Measurements from ENCODE around the gene FOXK1. TPM values are rescaled to one million over a fixed set of nuclear protein-coding genes. Genes with fewer than 3 reads are reported as not detected.

Gene FOXK1
- polyA plus RNA-seq, 3 donors: 0.33 to 16.8 (median 0.76) TPM

DNA sequence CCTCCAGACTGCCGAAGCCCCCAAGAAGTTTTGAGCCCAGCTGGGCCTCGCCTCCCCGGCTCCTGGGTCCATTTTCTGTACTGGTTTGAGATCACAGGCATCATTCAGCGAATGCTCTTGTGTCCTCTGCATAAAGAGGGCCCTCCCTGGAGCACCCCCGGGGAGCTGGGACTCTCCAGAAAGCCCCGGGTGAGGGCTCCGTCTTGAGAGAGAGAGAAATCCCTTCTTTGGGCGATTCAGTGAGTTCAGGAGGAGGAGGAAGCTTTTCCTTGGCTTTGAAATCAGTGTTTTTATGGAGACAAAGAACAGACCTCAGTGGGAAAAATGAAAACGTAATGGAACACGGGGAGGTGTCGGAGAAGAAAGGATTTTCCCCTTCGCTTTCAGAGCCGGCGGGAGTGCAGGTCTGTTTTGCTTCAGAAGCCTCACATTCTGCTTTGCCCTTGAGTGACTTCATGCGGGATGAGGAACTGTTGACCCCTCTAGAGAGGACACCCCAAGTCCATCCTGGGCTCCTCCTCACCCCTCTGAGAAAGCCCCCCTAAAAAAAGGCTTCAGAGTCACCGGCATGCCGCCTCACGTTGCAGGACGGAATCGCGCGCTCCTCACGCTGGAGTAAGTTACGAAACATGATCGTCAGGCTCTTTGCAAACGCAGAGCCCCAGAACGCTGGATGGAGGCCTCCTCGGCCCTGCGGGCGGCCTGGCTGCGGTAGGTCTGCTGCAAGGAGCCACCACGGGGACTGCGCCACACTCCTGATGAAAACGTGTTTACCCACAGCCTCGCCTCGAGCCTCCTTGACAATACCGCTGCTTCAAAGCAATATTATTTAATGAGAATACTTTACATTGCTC is 84.8 kb downstream of the FOXK1 start:
- Histone ChIP-seq H3K79me2 (ENCODE audit: insufficient read depth, low read length) (no peaks in the 10 kb centered on the region), H3K4me1 (ENCODE audit: control insufficient read depth in 1 of 2, insufficient read depth in 2 of 2, low read length in 2 of 2) (no peaks in the 10 kb centered on the region), H3K36me3 (replicated peaks in 1 of 2; ENCODE audit: control insufficient read depth in 1 of 2, insufficient read depth in 2 of 2, low read length in 2 of 2) (peaks cover 33 to 55% of the 10 kb centered on the region in 2 donors), H3K4me3 (replicated peaks in 1 of 3; ENCODE audit: low read depth in 2 of 3, low read length in 3 of 3) (no peak overlapping the region), H3K9ac (ENCODE audit: insufficient read depth, low read length, poor library complexity, severe bottlenecking) (no peak overlapping the region), H3K4me2 (replicated peaks; ENCODE audit: extremely low read depth, low read length, poor library complexity, severe bottlenecking) (no peak overlapping the region), H3K27ac (ENCODE audit: low read depth in 1 of 2, low read length in 2 of 2) (no peak overlapping the region), H3K9me3 (replicated peaks in 1 of 2; ENCODE audit: control insufficient read depth in 1 of 2, insufficient read depth in 1 of 2, low read length in 2 of 2) (no peaks in the 10 kb centered on the region), H3K27me3 (ENCODE audit: control insufficient read depth in 2 of 2, insufficient read depth in 2 of 2, low read length in 2 of 2) (no peaks in the 10 kb centered on the region), H4K20me1 (ENCODE audit: insufficient read depth, low read length) (peaks cover 18% of the 10 kb centered on the region), H2AFZ (ENCODE audit: insufficient read depth, low read depth, low read length, poor library complexity, severe bottlenecking) (no peak overlapping the region)
- TF ChIP-seq, protein P1, sequence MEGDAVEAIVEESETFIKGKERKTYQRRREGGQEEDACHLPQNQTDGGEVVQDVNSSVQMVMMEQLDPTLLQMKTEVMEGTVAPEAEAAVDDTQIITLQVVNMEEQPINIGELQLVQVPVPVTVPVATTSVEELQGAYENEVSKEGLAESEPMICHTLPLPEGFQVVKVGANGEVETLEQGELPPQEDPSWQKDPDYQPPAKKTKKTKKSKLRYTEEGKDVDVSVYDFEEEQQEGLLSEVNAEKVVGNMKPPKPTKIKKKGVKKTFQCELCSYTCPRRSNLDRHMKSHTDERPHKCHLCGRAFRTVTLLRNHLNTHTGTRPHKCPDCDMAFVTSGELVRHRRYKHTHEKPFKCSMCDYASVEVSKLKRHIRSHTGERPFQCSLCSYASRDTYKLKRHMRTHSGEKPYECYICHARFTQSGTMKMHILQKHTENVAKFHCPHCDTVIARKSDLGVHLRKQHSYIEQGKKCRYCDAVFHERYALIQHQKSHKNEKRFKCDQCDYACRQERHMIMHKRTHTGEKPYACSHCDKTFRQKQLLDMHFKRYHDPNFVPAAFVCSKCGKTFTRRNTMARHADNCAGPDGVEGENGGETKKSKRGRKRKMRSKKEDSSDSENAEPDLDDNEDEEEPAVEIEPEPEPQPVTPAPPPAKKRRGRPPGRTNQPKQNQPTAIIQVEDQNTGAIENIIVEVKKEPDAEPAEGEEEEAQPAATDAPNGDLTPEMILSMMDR (IDR thresholded peaks at IDR 0.05): no peak
- Mint-ChIP-seq H3K4me1 (peaks cover 3% of the 10 kb centered on the region), H3K27me3 (ENCODE audit: low read depth in 3 of 3) (peaks cover 0 to 2% (median 0%) of the 10 kb centered on the region in 3 donors), H3K9me3 (peaks cover 0 to 6% (median 0%) of the 10 kb centered on the region in 7 donors), H3K27ac (peak overlapping the region in 3 of 7 donors; percentile 4 to 67 (median 36)), H3K4me3 (no peak overlapping the region), H3K36me3 (peaks cover 30 to 63% of the 10 kb centered on the region in 2 donors)
- intact Hi-C loops (cut with micrococcal nuclease): no loop called here
- 92% methylated on average over 31 of the region's 37 CpGs for WGBS (ENCODE audit: insufficient coverage)
- DNase-seq: no peak

DNA sequence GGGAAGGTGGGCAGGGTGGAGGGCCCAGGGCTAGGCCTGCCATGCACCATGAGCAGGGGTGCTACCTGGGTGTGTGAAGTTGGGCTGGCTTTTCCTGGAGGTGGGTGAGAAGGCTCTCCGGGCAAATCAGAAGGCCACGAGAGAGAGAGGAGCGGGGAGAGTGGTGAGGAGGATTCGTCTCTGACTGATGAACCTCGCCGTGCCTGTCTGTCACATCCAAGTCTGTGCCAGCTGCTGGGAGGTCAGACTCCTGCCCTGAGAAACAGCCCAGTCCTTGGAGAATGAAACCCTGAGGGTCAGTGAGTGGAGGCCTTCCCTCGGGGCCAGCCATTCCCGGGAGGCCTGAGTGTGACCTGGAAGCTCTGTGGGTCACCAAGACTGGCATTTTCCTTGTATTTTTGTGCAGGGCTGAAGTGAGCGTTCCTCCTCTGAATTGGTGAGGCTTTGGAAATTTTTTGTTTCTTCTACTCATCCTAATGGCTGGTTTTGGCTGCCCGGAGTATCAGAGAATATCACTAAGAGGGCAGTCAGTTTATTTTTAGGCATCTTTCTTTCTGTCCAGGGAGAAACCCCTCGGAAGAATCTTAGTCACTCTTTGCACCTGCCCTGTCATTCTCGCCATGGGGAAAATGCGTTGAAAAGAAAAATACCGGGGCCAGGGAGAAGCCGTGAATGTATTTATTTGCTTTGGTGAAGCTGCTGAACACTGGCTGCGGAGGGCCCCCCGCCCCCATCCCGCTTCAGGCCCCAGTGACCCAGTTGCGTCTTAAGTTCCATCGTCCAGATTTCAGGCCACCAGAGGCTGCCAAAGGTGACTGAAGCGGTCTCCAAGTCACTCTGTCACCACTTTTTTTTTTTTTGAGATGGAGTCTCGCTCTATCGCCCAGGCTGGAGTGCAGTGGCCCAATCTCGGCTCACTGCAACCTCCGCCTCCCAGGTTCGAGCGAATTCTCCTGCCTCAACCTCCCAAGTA is 86.8 kb downstream of the FOXK1 start:
- no peak overlapping the region for H3K9ac ChIP-seq (ENCODE audit: insufficient read depth, low read length, poor library complexity, severe bottlenecking)
- 97% methylated on average over 19 of the region's 27 CpGs for WGBS (ENCODE audit: insufficient coverage)
- H3K27me3 ChIP-seq (ENCODE audit: control insufficient read depth in 2 of 2, insufficient read depth in 2 of 2, low read length in 2 of 2): no peaks in the 10 kb centered on the region
- H3K27ac Mint-ChIP-seq: peak overlapping the region in 2 of 7 donors; percentile 28 to 69
- peaks cover 16 to 35% of the 10 kb centered on the region in 2 donors for H3K36me3 ChIP-seq (replicated peaks in 1 of 2; ENCODE audit: control insufficient read depth in 1 of 2, insufficient read depth in 2 of 2, low read length in 2 of 2)
- no peak overlapping the region for H3K27ac ChIP-seq (ENCODE audit: low read depth in 1 of 2, low read length in 2 of 2)
- H3K4me2 ChIP-seq (replicated peaks; ENCODE audit: extremely low read depth, low read length, poor library complexity, severe bottlenecking): no peak overlapping the region
- no peaks in the 10 kb centered on the region for H3K79me2 ChIP-seq (ENCODE audit: insufficient read depth, low read length)
- H3K36me3 Mint-ChIP-seq: peaks cover 15 to 48% of the 10 kb centered on the region in 2 donors
- no peaks in the 10 kb centered on the region for H3K9me3 ChIP-seq (replicated peaks in 1 of 2; ENCODE audit: control insufficient read depth in 1 of 2, insufficient read depth in 1 of 2, low read length in 2 of 2)
- no peak overlapping the region for H3K4me3 Mint-ChIP-seq
- peaks cover 10% of the 10 kb centered on the region for H4K20me1 ChIP-seq (ENCODE audit: insufficient read depth, low read length)
- TF ChIP-seq, protein P1 (IDR thresholded peaks at IDR 0.05): no peak
- intact Hi-C loops (cut with micrococcal nuclease): no loop called here
- no peaks in the 10 kb centered on the region for H3K27me3 Mint-ChIP-seq (ENCODE audit: low read depth in 3 of 3)
- peaks cover 8% of the 10 kb centered on the region for H3K4me1 Mint-ChIP-seq
- H3K4me3 ChIP-seq (replicated peaks in 1 of 3; ENCODE audit: low read depth in 2 of 3, low read length in 3 of 3): no peak overlapping the region
- DNase-seq: no peak
- no peak overlapping the region for H2AFZ ChIP-seq (ENCODE audit: insufficient read depth, low read depth, low read length, poor library complexity, severe bottlenecking)
- peaks cover 0 to 6% (median 0%) of the 10 kb centered on the region in 7 donors for H3K9me3 Mint-ChIP-seq
- peaks cover 3% of the 10 kb centered on the region in 2 donors for H3K4me1 ChIP-seq (ENCODE audit: control insufficient read depth in 1 of 2, insufficient read depth in 2 of 2, low read length in 2 of 2)
